IPS-18c (cell line): ENCODE measurements around the gene GABBR1.

Source experiments
- H3K4me3 ChIP-seq: 2 replicates; pipeline ENCODE4 v1.7.0; 2013; ENCODE audit warnings: low read depth, mild to moderate bottlenecking, low read length, moderate library complexity; ENCODE audit not compliant: insufficient read depth
- H3K9me3 ChIP-seq: one replicate; pipeline ENCODE4 v1.6.1; 2013; ENCODE audit warnings: mild to moderate bottlenecking, low read length, moderate library complexity; ENCODE audit not compliant: control insufficient read depth, insufficient read depth

GABBR1 gene

GRCh38 chr6:29598172-29598747, 34.7 kb downstream of the GABBR1 start:
- Histone ChIP-seq H3K4me3 (no peak overlapping the region), H3K9me3 (no peaks in the 10 kb centered on the region)

- Histone ChIP-seq H3K9me3 (no peaks in the 10 kb centered on the region), H3K4me3 (no peak overlapping the region)
These were observed 35.8 kb downstream of the GABBR1 start for GRCh38 chr6:29597184-29597583.

- Histone ChIP-seq H3K4me3 (no peak overlapping the region), H3K9me3 (no peaks in the 10 kb centered on the region)
These were observed 36.5 kb downstream of the GABBR1 start for GRCh38 chr6:29596381-29596900.

GRCh38 chr6:29593199-29593855, 39.7 kb downstream of the GABBR1 start:
- no peaks in the 10 kb centered on the region for H3K9me3 ChIP-seq

GRCh38 chr6:29591677-29592076, 41.3 kb downstream of the GABBR1 start:
- H3K4me3 ChIP-seq: no peak overlapping the region
- H3K9me3 ChIP-seq: no peaks in the 10 kb centered on the region

More at GRCh38 chr6:29593199-29593855, 39.7 kb downstream of the GABBR1 start:
- no peak overlapping the region for H3K4me3 ChIP-seq

- H3K4me3 ChIP-seq: no peak overlapping the region
These were observed 42.7 kb downstream of the GABBR1 start for GRCh38 chr6:29590218-29590808.

GRCh38 chr6:29589423-29590048, 43.4 kb downstream of the GABBR1 start:
- Histone ChIP-seq H3K9me3 (no peaks in the 10 kb centered on the region), H3K4me3 (no peak overlapping the region)

More at GRCh38 chr6:29590218-29590808, 42.7 kb downstream of the GABBR1 start:
- H3K9me3 ChIP-seq: no peaks in the 10 kb centered on the region

GRCh38 chr6:29584821-29585220, 48.2 kb downstream of the GABBR1 start, which contains the start of gene OR2H2:
Gene OR2H2 (plus strand): TSS chr6:29585121. CDS start chr6:29587945, 2,824 bp downstream.
- Histone ChIP-seq H3K4me3 (no peak within 1 kb of the TSS), H3K9me3 (no peaks in the 10 kb centered on the region)

GRCh38 chr6:29577544-29577943, 55.4 kb downstream of the GABBR1 start:
- H3K4me3 ChIP-seq: no peak overlapping the region

GRCh38 chr6:29576056-29576455, 56.9 kb downstream of the GABBR1 start:
- Histone ChIP-seq H3K4me3 (no peak overlapping the region), H3K9me3 (no peaks in the 10 kb centered on the region)

More at GRCh38 chr6:29577544-29577943, 55.4 kb downstream of the GABBR1 start:
- no peaks in the 10 kb centered on the region for H3K9me3 ChIP-seq

- Histone ChIP-seq H3K4me3 (no peak overlapping the region), H3K9me3 (no peaks in the 10 kb centered on the region)
These were observed 65.0 kb downstream of the GABBR1 start for GRCh38 chr6:29567991-29568390.

- H3K4me3 ChIP-seq: no peak overlapping the region
These were observed 65.4 kb downstream of the GABBR1 start for GRCh38 chr6:29567541-29567940.

GRCh38 chr6:29566856-29567255, 66.1 kb downstream of the GABBR1 start:
- no peaks in the 10 kb centered on the region for H3K9me3 ChIP-seq
- H3K4me3 ChIP-seq: no peak overlapping the region

More at GRCh38 chr6:29567541-29567940, 65.4 kb downstream of the GABBR1 start:
- no peaks in the 10 kb centered on the region for H3K9me3 ChIP-seq

- no peak overlapping the region for H3K4me3 ChIP-seq
- H3K9me3 ChIP-seq: no peaks in the 10 kb centered on the region
These were observed 68.1 kb downstream of the GABBR1 start for GRCh38 chr6:29564875-29565274.

GRCh38 chr6:29563435-29563965, 69.5 kb downstream of the GABBR1 start:
- Histone ChIP-seq H3K4me3 (no peak overlapping the region), H3K9me3 (no peaks in the 10 kb centered on the region)

GRCh38 chr6:29561606-29562181, 71.3 kb downstream of the GABBR1 start:
- Histone ChIP-seq H3K9me3 (no peaks in the 10 kb centered on the region), H3K4me3 (no peak overlapping the region)

- no peak overlapping the region for H3K4me3 ChIP-seq
These were observed 71.9 kb downstream of the GABBR1 start for GRCh38 chr6:29561091-29561490.

More at GRCh38 chr6:29561091-29561490, 71.9 kb downstream of the GABBR1 start:
- H3K9me3 ChIP-seq: no peaks in the 10 kb centered on the region
